ENCODE data around the gene NRXN3. TPM values are rescaled to one million over a fixed set of nuclear protein-coding genes. Genes with fewer than 3 reads are reported as not detected.

Gene NRXN3
- total and polyA plus RNA-seq, 2 of the 4 experiments (the other 2 are of a cell fraction), result 4.8 to 25.1 TPM

DNA sequence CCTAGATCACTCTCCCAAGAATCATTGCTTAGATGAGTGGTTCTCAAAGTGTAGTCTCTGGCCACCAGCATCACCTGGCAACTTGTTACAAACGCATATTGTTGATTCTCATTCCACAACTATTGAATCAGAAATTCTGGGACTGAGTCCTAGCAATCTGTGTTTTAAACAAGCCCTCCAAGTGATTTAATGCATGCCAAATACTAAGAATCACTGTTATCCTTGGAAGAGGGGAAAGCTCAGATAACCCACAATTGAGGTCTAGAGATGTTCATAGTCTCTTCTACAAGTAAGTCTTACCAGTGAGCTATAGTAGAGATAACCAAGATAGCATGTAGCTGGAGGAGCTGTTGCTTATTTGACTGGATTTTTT is 1374.5 kb downstream of the NRXN3 start:
- Histone ChIP-seq H3K9me1 (ENCODE audit: insufficient read depth, low read length) (no peaks in the 10 kb centered on the region), H3K9ac (ENCODE audit: low read depth, low read length) (no peak overlapping the region), H3K23ac (ENCODE audit: low read depth, low read length) (no peak overlapping the region), H3K9me3 (ENCODE audit: control insufficient read depth, insufficient read depth, low read length) (no peaks in the 10 kb centered on the region), H3K18ac (ENCODE audit: low read depth, low read length) (no peak overlapping the region), H2AFZ (replicated peaks; ENCODE audit: low read length, poor library complexity) (no peak overlapping the region), H3K14ac (replicated peaks; ENCODE audit: low read depth, low read length) (no peak overlapping the region), H4K91ac (ENCODE audit: insufficient read depth, low read depth, low read length) (no peak overlapping the region), H3K27me3 (ENCODE audit: control insufficient read depth, insufficient read depth, low read length) (no peaks in the 10 kb centered on the region), H2BK120ac (ENCODE audit: low read depth, low read length) (no peak overlapping the region), H3K56ac (ENCODE audit: extremely low read depth, insufficient read depth, low read length) (no peak overlapping the region), H3K4ac (ENCODE audit: low read depth, low read length) (no peak overlapping the region), H3K79me1 (ENCODE audit: low read depth in 1 of 2, low read length in 2 of 2) (no peaks in the 10 kb centered on the region; a peak in 1 of 4 replicates), H3K4me3 (ENCODE audit: insufficient read depth, low read depth, low read length) (no peak overlapping the region), H3K27ac (ENCODE audit: insufficient read depth, low read length) (no peak overlapping the region), H4K20me1 (ENCODE audit: insufficient read depth, low read length) (no peaks in the 10 kb centered on the region), H4K5ac (ENCODE audit: low read depth, low read length) (no peak overlapping the region), H2BK5ac (ENCODE audit: low read depth, low read length, poor library complexity, severe bottlenecking) (peak overlapping the region; percentile 78), H2BK15ac (ENCODE audit: low read depth, low read length) (no peak overlapping the region), H2AK5ac (ENCODE audit: low read depth, low read length) (no peak overlapping the region), H4K8ac (ENCODE audit: low read depth in 2 of 2, low read length in 2 of 2) (no peak overlapping the region), H2BK20ac (ENCODE audit: low read depth, low read length) (no peak overlapping the region; the same call in 1 of the 2 replicates), H2AK9ac (replicated peaks; ENCODE audit: low read depth, low read length, poor library complexity) (no peak overlapping the region), H3K4me1 (ENCODE audit: control insufficient read depth, insufficient read depth, low read length) (peaks cover 18% of the 10 kb centered on the region; the same call in 1 of the 2 replicates), H3K4me2 (ENCODE audit: low read depth, low read length) (no peak overlapping the region; the same call in 1 of the 2 replicates), H3K36me3 (ENCODE audit: control insufficient read depth, insufficient read depth, low read length) (no peaks in the 10 kb centered on the region)
- TF ChIP-seq MAFK (IDR thresholded peaks at IDR 0.05; ENCODE audit: low read depth, low read length), result no peak
- no peak; the same call in 1 of the 2 replicates for TF ChIP-seq RAD21 (IDR thresholded peaks at IDR 0.05; ENCODE audit: low read length)
- TF ChIP-seq, protein P1, sequence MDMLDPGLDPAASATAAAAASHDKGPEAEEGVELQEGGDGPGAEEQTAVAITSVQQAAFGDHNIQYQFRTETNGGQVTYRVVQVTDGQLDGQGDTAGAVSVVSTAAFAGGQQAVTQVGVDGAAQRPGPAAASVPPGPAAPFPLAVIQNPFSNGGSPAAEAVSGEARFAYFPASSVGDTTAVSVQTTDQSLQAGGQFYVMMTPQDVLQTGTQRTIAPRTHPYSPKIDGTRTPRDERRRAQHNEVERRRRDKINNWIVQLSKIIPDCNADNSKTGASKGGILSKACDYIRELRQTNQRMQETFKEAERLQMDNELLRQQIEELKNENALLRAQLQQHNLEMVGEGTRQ (IDR thresholded peaks at IDR 0.05; ENCODE audit: low read depth, low read length), result no peak
- TF ChIP-seq MAZ (IDR thresholded peaks at IDR 0.05; ENCODE audit: borderline replicate concordance, low read depth, low read length), result no peak
- TF ChIP-seq FOS (IDR thresholded peaks at IDR 0.05; ENCODE audit: low read depth, low read length), result no peak
- TF ChIP-seq RCOR1 (IDR thresholded peaks at IDR 0.05; ENCODE audit: insufficient replicate concordance, low read length), result no peak
- TF ChIP-seq POLR2A (IDR thresholded peaks at IDR 0.05; ENCODE audit: low read depth, low read length), result no peak
- no peak for TF ChIP-seq CHD1 (IDR thresholded peaks at IDR 0.05; ENCODE audit: low read depth, low read length)
- intact Hi-C loops (cut with micrococcal nuclease), result loop anchor here (5.0 kb wide), 2 partner anchors 267 to 572 kb away; no protein-coding TSS in a partner anchor
- ChIA-PET CTCF (interaction anchor here (0.6 to 2.1 kb wide), 4 partner anchors 9 to 517 kb away, joined by 3 to 9 read pairs (median 6); no protein-coding TSS in a partner anchor), POLR2A (ENCODE audit: unreplicated experiment) (no interaction called here)
- DNase-seq (peak; percentile 95), ATAC-seq (ENCODE audit: low read depth) (peak; percentile 71)
- BruUV-seq (replicated peaks), result no TSS peak
- dilution Hi-C loops (cut with HindIII; ENCODE audit: low sequenced_read_pairs, unreplicated experiment), result no loop called here
- WGBS, 2 experiments (ENCODE audit: extremely low coverage in 2 of 2, insufficient read length in 1 of 2), result no CpG with 5 or more reads among the region's 1 CpG
- in situ Hi-C loops (cut with MboI; ENCODE audit: low sequenced_read_pairs), result no loop called here

Data from IMR-90 (cell line).